OCI-LY1 (cell line): ENCODE data around the gene STK25.

Experiments used
- H2AFZ ChIP-seq: fragments of 200-600 bp; sonication (generic), shearing (Covaris generic); 2 replicates; pipeline ENCODE4 v1.6.0; 2014; ENCODE audit warnings: antibody characterized with exemption, mild to moderate bottlenecking, low read length
- H3F3A ChIP-seq: fragments of 200-600 bp; sonication (generic), shearing (Covaris generic); 2 replicates; pipeline ENCODE4 v1.6.0; 2014; ENCODE audit warnings: mild to moderate bottlenecking, antibody characterized with exemption, low read length, moderate library complexity; ENCODE audit not compliant: insufficient read depth
- H3K27ac ChIP-seq: fragments of 200-600 bp; sonication (generic); 2 replicates; pipeline ENCODE4 v1.5.1; 2014; ENCODE audit warnings: low read length, mixed run types, mild to moderate bottlenecking, low read depth; ENCODE audit not compliant: poor library complexity, severe bottlenecking
- H3K27me3 ChIP-seq: fragments of 200-600 bp; sonication (generic); 2 replicates; pipeline ENCODE4 v1.6.0; 2014; ENCODE audit warnings: antibody characterized with exemption, mild to moderate bottlenecking, low read length, moderate library complexity; ENCODE audit not compliant: insufficient read depth
- H3K36me3 ChIP-seq: fragments of 200-600 bp; sonication (generic); 2 replicates; pipeline ENCODE4 v1.6.1; 2014; ENCODE audit warnings: mild to moderate bottlenecking, antibody characterized with exemption, low read length, moderate library complexity, mixed read lengths; ENCODE audit not compliant: insufficient read depth
- H3K4me1 ChIP-seq: fragments of 200-600 bp; sonication (generic); 2 replicates; pipeline ENCODE4 v1.5.1; 2014; ENCODE audit warnings: mild to moderate bottlenecking, low read length, moderate library complexity; ENCODE audit not compliant: insufficient read depth, severe bottlenecking
- H3K4me2 ChIP-seq: fragments of 200-600 bp; sonication (generic), shearing (Covaris generic); 2 replicates; pipeline ENCODE4 v1.6.1; 2014; ENCODE audit warnings: low read length
- H3K4me3 ChIP-seq: fragments of 200-600 bp; sonication (generic); 2 replicates; pipeline ENCODE4 v1.5.1; 2014; ENCODE audit warnings: low read length, low read depth, mild to moderate bottlenecking, mixed read lengths; ENCODE audit not compliant: poor library complexity, severe bottlenecking
- H3K79me2 ChIP-seq: fragments of 200-600 bp; shearing (Covaris generic); 2 replicates; pipeline ENCODE4 v1.6.1; 2016; ENCODE audit warnings: mixed run types, low read length, mixed read lengths; ENCODE audit not compliant: insufficient read depth
- H3K9ac ChIP-seq: fragments of 200-600 bp; sonication (generic), shearing (Covaris generic); 2 replicates; pipeline ENCODE4 v1.6.1; 2014; ENCODE audit warnings: mild to moderate bottlenecking, low read length, mixed read lengths
- H3K9me2 ChIP-seq: fragments of 200-600 bp; sonication (generic), shearing (Covaris generic); 2 replicates; pipeline ENCODE4 v1.6.1; 2014; ENCODE audit warnings: low read depth, mild to moderate bottlenecking, low read length, mixed read lengths
- H3K9me3 ChIP-seq: fragments of 200-600 bp; shearing (Covaris generic); 2 replicates; pipeline ENCODE4 v1.6.1; 2014; ENCODE audit warnings: low read length, mixed read lengths
- H4K20me1 ChIP-seq: fragments of 200-600 bp; sonication (generic), shearing (Covaris generic); 2 replicates; pipeline ENCODE4 v1.6.0; 2016; ENCODE audit warnings: mild to moderate bottlenecking, low read length; ENCODE audit not compliant: insufficient read depth
- EZH2 ChIP-seq: fragments of 200-600 bp; sonication (generic), shearing (Covaris generic); IDR thresholded peaks from 2 replicates; pipeline ENCODE4 v1.8.0; 2017; ENCODE audit warnings: borderline replicate concordance, mixed run types, mild to moderate bottlenecking, antibody characterized with exemption, low read length, moderate library complexity, mixed read lengths
- TF ChIP-seq, protein P1 (sequence below): fragments of 200-600 bp; sonication (generic), shearing (Covaris generic); IDR thresholded peaks from 2 replicates; pipeline ENCODE4 v1.5.1; 2017; ENCODE audit warnings: mild to moderate bottlenecking, antibody characterized with exemption, low read length, moderate library complexity, mixed read lengths

STK25 gene

DNA sequence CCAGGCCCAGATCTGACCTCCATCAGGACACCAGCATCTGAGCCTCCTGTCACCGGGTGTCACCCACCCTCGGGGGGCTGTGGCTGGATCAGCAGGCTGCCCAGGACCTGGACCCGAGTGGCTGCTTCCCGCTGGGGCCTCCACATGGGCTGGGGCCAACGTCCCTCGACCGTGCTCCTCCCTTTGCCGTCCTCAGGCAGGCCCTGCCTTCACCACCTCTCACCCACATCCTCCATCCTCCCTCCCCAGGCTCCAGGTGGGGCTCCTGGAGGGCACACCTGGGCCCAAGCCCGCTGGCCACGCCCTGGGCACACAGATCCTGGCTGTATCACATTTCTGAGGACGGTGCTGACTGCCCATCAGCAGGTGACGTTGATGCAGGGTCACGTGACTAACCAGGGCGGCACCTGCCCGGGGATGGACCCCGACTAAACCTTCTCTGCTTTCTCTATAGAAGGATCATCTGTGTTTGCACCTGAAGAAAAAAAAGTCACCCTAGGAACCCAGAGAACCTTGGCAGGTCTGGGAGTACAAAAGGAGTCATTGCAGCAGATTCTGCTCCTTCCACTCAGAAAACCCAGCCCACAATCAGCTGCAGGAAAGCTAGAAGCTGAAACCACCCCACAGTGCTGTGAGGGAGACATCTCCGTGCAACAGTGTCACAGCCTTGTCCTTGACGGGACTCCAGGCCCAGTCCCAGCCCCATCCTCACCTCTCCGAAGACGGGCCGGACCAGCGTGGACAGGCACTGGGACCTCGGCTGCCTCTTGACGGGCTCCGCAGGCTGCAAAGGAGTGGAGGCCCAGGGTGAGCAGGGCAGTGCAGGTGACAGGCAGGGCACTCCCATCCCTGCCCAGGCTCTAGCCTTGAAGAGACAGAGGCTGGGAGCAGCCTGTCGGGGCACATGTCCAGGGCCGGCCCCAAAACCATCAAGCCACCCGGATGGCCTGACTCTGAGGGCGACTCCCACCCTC, 11.2 kb downstream of the STK25 start:
- Histone ChIP-seq H2AFZ (no peak overlapping the region), H3K4me2 (no peak overlapping the region), H3K27ac (no peak overlapping the region), H3K4me1 (no peaks in the 10 kb centered on the region), H3K27me3 (no peaks in the 10 kb centered on the region), H3K79me2 (no peaks in the 10 kb centered on the region), H4K20me1 (no peaks in the 10 kb centered on the region), H3K9ac (no peak overlapping the region), H3K4me3 (no peak overlapping the region), H3K9me3 (no peaks in the 10 kb centered on the region), H3F3A (no peaks in the 10 kb centered on the region), H3K36me3 (peaks cover 20% of the 10 kb centered on the region), H3K9me2 (no peaks in the 10 kb centered on the region)
- TF ChIP-seq, protein P1, sequence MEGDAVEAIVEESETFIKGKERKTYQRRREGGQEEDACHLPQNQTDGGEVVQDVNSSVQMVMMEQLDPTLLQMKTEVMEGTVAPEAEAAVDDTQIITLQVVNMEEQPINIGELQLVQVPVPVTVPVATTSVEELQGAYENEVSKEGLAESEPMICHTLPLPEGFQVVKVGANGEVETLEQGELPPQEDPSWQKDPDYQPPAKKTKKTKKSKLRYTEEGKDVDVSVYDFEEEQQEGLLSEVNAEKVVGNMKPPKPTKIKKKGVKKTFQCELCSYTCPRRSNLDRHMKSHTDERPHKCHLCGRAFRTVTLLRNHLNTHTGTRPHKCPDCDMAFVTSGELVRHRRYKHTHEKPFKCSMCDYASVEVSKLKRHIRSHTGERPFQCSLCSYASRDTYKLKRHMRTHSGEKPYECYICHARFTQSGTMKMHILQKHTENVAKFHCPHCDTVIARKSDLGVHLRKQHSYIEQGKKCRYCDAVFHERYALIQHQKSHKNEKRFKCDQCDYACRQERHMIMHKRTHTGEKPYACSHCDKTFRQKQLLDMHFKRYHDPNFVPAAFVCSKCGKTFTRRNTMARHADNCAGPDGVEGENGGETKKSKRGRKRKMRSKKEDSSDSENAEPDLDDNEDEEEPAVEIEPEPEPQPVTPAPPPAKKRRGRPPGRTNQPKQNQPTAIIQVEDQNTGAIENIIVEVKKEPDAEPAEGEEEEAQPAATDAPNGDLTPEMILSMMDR = no peak
- TF ChIP-seq EZH2 = no peak

DNA sequence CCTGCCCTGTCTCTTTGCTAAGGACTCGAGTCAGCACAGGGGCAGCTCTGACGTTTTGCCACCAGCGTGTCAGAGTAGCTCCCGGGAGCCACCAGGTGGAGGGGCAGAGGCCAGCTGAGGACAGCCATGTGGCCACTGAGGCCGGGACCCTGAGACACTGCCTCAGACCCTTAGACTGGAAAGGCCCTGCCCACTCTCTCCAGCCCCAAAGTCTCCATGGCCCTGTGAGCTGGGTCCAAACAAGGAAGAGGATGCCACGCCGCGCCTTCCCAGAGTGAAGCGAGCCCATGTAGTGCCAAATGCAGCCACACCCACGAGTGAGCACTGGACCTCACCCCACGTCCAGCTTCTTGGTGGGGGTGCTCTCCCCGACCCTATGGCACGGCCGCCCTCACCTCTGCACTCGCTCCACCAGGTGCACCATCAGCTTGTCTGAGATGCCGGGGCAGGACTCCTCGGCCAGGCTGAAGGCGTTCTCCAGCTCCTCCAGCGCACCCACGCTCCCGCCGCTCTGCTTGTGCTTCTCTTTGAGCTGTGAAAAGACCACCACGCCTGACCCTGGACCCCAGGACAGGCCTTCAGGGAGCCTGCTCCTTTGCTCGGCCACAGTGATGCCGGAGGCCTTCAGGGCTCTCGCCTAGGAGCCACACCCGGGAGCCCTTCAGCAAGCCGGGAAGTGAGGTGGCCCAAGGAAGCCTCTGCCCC, 12.2 kb downstream of the STK25 start:
- peaks cover 16% of the 10 kb centered on the region for H3K36me3 ChIP-seq
- no peak overlapping the region for H3K4me2 ChIP-seq
- H3F3A ChIP-seq = no peaks in the 10 kb centered on the region
- H3K79me2 ChIP-seq = no peaks in the 10 kb centered on the region
- H2AFZ ChIP-seq = no peak overlapping the region
- TF ChIP-seq, protein P1 = no peak
- no peak for TF ChIP-seq EZH2
- no peaks in the 10 kb centered on the region for H3K9me3 ChIP-seq
- H4K20me1 ChIP-seq = no peaks in the 10 kb centered on the region
- H3K4me3 ChIP-seq = no peak overlapping the region
- H3K27me3 ChIP-seq = 0 out of 2 replicates have a peak, but pooled peaks cover 1% of the 10 kb centered on the region
- H3K9ac ChIP-seq = no peak overlapping the region
- H3K4me1 ChIP-seq = no peaks in the 10 kb centered on the region
- no peak overlapping the region for H3K27ac ChIP-seq
- H3K9me2 ChIP-seq = no peaks in the 10 kb centered on the region

DNA sequence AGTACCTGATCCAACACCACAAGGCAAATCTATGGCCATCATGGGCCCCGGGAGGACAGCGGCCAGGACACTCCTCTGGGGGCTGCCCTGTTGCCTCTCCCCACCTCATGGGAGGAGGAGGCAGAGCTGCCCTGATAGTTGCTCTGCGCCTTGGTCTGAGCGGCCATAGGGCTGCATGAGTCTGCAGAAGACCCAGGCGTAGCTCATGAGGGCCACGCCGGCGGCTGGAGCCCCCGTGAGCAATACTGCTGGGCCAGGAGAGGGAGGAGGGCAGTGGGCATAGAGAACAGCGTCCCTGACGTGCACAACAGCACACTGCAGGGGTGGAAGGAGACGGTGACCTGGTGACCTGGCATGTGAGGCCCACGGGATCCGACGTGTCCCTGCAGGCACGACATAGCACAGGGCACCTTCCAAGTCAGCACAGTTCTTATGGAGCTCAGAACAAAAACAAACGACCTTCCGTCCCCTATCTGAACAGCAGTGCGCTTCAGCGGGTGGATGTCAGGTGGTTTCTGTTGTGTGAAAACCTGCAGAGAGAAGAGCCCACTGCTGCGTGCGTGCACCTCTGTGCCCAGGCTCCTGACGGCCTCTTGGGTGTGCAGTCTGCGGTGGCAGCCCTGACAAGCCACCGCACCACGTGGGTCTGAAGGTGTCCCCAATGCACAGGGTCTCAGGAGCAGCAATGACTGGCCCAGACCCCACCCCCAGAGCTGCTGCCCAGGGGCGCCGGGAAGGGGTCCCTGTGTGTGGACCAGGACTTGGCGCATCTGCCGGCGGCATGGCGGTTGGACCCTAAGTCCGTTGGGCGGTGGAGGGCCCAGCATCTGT, 13.0 kb downstream of the STK25 start:
- no peak overlapping the region for H2AFZ ChIP-seq
- peaks cover 15% of the 10 kb centered on the region for H3K36me3 ChIP-seq
- 0 out of 2 replicates have a peak, but pooled peaks cover 9% of the 10 kb centered on the region for H3K27me3 ChIP-seq
- H3K4me2 ChIP-seq = no peak overlapping the region
- no peak overlapping the region for H3K4me3 ChIP-seq
- H3K9me3 ChIP-seq = no peaks in the 10 kb centered on the region
- TF ChIP-seq EZH2 = no peak
- TF ChIP-seq, protein P1 = no peak
- H3F3A ChIP-seq = no peaks in the 10 kb centered on the region
- H3K9me2 ChIP-seq = no peaks in the 10 kb centered on the region
- H4K20me1 ChIP-seq = no peaks in the 10 kb centered on the region
- no peak overlapping the region for H3K27ac ChIP-seq
- H3K4me1 ChIP-seq = no peaks in the 10 kb centered on the region
- no peak overlapping the region for H3K9ac ChIP-seq
- no peaks in the 10 kb centered on the region for H3K79me2 ChIP-seq
